ENCODE data around the gene LRRC4C.
"Not testable (repeated sequence)": the region's sequence is repeated elsewhere in the genome, so short reads cannot be mapped to it uniquely, and the experiment has no call there.

The LRRC4C gene

DNA sequence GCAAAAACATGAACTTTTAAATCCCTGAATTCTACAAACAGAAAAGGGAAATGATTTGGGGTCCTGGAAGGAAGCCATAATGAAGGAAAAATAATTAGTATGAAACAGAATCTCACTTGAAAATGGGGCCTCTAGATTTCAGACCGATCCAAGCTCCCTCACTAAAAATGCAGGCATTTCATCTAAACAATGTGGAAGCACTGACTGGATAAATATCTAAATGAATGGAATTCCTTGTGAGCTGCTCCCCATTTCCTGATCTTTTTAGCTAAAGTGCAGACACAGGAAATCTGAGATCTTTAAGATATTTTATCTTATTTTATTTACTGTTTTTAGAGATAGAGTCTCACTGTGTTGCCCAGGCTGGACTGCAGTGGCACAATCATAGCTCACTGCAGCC lies 1255.8 kb downstream of the LRRC4C start:
- DNase-seq: no peak

DNA sequence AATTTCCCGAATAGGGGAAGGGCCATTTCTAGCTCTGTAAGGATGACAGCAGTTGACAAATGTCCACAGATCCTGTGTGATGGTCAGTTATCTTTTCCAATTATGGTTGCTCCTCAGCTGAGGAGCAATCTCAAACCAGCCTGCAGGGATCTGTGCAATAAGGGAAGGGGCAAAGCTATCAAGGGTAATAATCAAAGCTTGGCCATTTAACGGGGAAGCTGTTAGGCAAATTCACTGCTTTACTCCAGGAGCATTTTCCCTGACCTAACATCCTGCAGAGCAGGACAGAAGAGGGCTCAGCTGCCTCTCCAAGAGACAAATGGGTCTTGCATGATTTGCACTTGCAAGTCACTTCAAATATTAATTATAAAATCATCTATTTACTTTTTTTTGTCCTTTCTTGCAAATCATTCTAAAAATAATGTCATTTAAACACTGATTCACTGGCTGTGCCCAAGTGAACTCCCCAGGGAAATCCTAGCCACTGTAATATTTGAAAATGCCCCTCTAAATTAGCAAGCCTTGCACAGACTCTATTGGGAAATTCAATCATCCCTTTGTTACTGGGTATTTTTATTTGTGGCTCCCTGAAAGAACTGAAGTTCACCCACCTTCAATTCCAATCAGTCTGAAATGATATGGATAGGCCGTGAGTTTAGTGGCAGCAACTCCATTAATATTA lies 1256.7 kb downstream of the LRRC4C start:
- peak; percentile 16 for DNase-seq

- DNase-seq: not testable (repeated sequence)
Measured at GRCh38 chr11:40192590-40192989, 1266.9 kb downstream of the LRRC4C start.

DNA sequence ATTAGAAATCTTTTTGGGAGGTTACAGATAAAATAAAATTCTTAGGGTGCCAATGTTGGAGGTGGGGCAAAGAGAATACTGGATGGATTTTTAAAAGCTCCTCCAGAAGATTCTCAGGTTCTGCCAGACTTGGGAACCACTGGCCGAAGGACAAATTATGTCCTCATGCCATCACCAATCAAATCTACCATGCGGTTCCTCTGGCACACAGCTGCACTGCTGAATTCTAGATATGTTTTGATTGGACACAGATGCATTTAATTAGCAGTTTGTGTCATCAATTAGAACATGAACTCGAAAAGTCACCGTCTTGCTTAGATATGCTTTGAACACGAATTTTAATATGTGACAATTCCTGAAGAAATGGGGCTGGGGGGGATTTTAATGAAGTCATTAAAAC lies 1269.2 kb downstream of the LRRC4C start:
- no peak for DNase-seq

- DNase-seq: peak; percentile 77
Measured at GRCh38 chr11:40188848-40189247, 1270.6 kb downstream of the LRRC4C start.

GRCh38 chr11:40187295-40187694 lies 1272.2 kb downstream of the LRRC4C start:
- DNase-seq: no peak

DNA sequence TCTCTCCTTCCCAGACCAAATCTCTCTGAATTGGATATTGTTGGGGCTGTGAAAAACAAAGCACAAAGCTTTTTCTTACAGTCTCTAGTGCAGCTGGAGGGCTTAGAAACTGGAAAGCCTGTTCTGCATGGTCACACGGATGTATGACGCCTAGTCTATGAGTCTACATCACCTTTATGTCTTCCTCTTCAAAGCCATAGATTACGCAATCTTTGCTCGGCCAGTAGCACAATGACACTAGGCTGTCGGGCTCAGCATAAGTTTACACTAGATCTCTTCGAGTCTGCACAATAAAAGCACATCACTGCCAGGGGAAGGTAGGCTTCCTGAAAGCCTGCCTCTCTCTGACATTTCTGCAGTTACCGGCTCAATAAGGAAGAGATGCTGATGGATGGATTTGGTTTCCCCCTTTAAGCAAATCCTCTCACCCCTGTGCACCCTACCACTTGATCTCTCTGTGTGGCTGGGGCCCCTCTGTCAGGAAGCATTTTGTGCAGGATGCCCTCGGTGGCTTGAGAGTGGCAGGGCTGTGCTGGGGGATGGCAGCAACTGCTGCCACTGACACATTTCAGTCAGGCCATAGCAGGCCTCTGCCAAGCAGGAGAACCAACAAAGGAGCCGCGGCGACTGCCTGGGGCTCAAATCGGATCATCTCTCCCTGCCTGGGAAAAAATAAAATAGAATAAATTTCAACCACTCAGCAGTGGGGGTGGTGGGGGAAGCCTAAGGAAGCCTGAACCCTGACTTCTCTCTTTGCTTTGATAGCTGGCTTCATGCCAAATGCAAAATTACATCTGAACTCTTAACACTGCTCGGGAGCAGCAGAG lies 1272.8 kb downstream of the LRRC4C start:
- no peak for DNase-seq

DNA sequence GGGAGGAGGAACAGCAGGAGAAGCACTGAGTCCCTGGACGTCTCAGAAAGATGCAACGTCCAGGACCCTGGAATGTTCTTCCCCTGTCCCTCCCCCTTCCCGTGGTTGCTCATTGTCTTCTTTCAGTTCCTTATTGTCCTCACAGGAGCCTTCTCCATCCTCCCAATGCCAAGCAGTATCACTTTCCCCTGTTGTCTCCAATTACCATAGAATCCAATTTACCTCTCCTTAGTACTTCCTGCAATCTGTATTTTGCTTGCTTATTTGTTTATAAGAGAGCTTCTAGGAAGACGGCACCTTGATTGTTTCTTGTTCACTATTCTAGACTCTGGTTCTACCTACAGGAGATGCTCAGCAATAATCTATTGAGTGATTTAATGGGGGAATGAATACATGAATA lies 1273.7 kb downstream of the LRRC4C start:
- DNase-seq: no peak

GRCh38 chr11:40183073-40184064 lies 1276.1 kb downstream of the LRRC4C start:
- no peak for DNase-seq

DNA sequence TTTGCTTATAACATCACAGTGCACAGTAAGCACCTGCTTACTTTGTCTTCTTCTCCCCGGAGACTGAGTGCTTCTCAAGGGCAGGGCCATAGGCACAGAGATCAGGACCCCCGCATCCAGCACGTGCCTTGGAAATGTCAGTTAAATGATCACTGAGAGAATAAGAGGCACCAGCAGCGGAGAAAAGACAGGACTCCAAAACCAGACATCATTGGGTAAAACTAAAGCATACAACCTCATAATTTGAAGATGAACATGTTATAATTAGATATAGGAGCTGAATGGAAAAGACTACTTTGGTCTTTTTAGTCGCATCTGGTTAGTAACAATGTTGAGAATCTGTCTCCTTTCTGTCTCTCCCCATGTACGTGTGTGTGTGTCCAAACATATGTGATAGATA lies 1279.9 kb downstream of the LRRC4C start:
- DNase-seq: no peak

DNA sequence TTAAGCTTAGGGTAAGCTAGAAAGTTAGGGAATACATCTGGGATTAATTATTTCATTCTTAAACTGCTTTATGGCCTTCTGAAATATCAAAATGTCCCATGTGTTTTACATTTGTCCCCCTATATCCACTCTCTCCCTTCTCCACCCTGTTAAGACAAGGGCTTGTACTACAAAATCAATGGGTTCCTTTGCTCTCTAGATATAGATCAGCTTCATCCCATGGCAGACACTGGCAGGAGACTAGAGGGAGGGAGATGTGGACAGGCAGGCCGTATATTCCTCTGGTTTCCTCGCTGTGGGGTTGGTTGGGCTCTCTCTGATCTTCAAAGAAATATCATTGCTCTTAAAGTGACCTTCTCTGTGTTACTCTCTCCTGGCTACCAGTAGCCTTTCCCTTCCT lies 1281.0 kb downstream of the LRRC4C start:
- no peak for DNase-seq

- no peak for DNase-seq
Measured at GRCh38 chr11:40175980-40176379, 1283.5 kb downstream of the LRRC4C start.

GRCh38 chr11:40170078-40170477 lies 1289.4 kb downstream of the LRRC4C start:
- DNase-seq: no peak

- no peak for DNase-seq
Measured at GRCh38 chr11:40168414-40168813, 1291.0 kb downstream of the LRRC4C start.

- not testable (repeated sequence) for DNase-seq
Measured at GRCh38 chr11:40167805-40168204, 1291.6 kb downstream of the LRRC4C start.

DNA sequence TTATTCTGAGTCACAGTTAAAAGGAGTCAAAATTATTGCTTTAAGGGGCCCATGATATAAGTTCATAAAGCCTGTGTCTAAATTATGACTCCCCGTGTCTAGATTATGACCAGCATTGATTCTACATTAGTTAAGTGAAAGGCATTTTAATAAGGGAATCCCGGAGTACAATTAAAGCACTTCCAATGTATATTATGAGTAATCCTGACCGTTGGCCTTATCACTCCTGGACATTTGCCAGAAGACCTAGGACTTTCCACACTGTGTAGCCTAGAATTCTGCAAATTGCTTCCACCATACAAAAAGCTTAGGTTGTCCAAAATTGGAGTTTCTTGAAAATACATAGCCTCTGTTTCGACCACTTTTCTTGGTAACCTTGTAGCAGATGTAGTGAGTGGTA lies 1292.6 kb downstream of the LRRC4C start:
- no peak for DNase-seq

GRCh38 chr11:40162901-40163883 lies 1296.3 kb downstream of the LRRC4C start:
- no peak for DNase-seq

- peak; percentile 68 for DNase-seq
Measured at GRCh38 chr11:40161854-40162410, 1297.5 kb downstream of the LRRC4C start.

GRCh38 chr11:40160418-40160817 lies 1299.0 kb downstream of the LRRC4C start:
- no peak for DNase-seq

GRCh38 chr11:40149721-40150120 lies 1309.7 kb downstream of the LRRC4C start:
- no peak for DNase-seq

GRCh38 chr11:40140560-40140959 lies 1318.9 kb downstream of the LRRC4C start:
- DNase-seq: no peak

DNA sequence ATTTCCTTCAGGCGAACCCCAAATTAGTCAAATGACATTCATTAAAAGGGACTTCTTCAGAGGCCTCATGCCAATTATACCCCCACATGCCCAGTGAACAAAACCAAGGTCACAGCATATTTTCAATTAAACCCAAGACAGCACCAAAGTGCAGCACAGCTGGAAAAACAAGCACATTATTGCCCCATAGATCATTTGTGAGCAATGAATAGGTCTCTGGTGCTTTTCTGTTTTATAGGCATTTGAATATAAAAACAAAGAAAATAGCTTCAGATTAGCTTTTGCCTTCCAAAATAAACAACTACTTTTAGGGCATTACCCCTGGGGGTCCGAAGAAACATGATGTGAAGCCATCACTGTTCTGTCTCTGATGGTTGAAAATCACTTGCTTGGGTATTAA lies 1319.9 kb downstream of the LRRC4C start:
- no peak for DNase-seq
